PC-9 (cell line): ENCODE measurements around the gene COL23A1. TPM values are rescaled to one million over a fixed set of nuclear protein-coding genes. Genes with fewer than 3 reads are reported as not detected.

Source experiments
- BruUV-seq: library from RNA; stranded (reverse); fragments of 400-500 nt; replicated peaks from 2 replicates; lab custom pipeline; 2021; lab: Mats Ljungman, UMichigan
- CTCF ChIA-PET: fragments of 300-600 bp; sonication (Branson Sonifier 250); formaldehyde crosslinking; loops from one replicate; lab custom pipeline; 2022; ENCODE audit warnings: antibody characterized with exemption; lab: Charles Lee
- POLR2A ChIA-PET: fragments of 300-600 bp; sonication (Branson Sonifier 250); formaldehyde crosslinking; loops from one replicate; lab custom pipeline; 2022; ENCODE audit warnings: antibody characterized with exemption; ENCODE audit not compliant: unreplicated experiment; lab: Charles Lee
- DNase-seq, 2 experiments: peaks; one replicate each; pipeline versions ENCODE4 v3.0.0 to v3.0.0-alpha.2; 2015 to 2022; ENCODE audit warnings: mixed read lengths in 1 of 2
- H2AFZ ChIP-seq: fragments of 200-600 bp; sonication (generic); 2 replicates; pipeline ENCODE4 v1.8.1; 2017; ENCODE audit warnings: antibody characterized with exemption
- H3F3A ChIP-seq: fragments of 200-600 bp; sonication (generic); 2 replicates; pipeline ENCODE4 v1.8.1; 2017; ENCODE audit warnings: antibody characterized with exemption, mild to moderate bottlenecking, low read depth; ENCODE audit not compliant: insufficient read depth
- H3K27ac ChIP-seq: fragments of 200-600 bp; sonication (generic); 2 replicates; pipeline ENCODE4 v1.6.1; 2016; ENCODE audit warnings: mixed run types
- H3K27me3 ChIP-seq: fragments of 200-600 bp; sonication (generic); 2 replicates; pipeline ENCODE4 v1.6.1; 2016; ENCODE audit warnings: low read depth, mixed run types; ENCODE audit not compliant: insufficient read depth
- H3K36me3 ChIP-seq: fragments of 200-600 bp; sonication (generic); 2 replicates; pipeline ENCODE4 v1.6.1; 2016; ENCODE audit warnings: low read depth, mixed run types
- H3K4me1 ChIP-seq: fragments of 200-600 bp; sonication (generic); replicated peaks from 2 replicates; pipeline ENCODE4 v1.6.1; 2016; ENCODE audit warnings: mixed run types; ENCODE audit not compliant: insufficient read depth
- H3K4me2 ChIP-seq: fragments of 200-600 bp; sonication (generic); 2 replicates; pipeline ENCODE4 v1.6.1; 2017; ENCODE audit warnings: mixed run types
- H3K4me3 ChIP-seq: fragments of 200-600 bp; sonication (generic); 2 replicates; pipeline ENCODE4 v1.6.1; 2016; ENCODE audit warnings: mixed run types
- H3K79me2 ChIP-seq: fragments of 200-600 bp; sonication (generic); 2 replicates; pipeline ENCODE4 v1.6.1; 2017; ENCODE audit warnings: low read depth, mixed run types
- H3K9me2 ChIP-seq: fragments of 200-600 bp; sonication (generic); 2 replicates; pipeline ENCODE4 v1.8.1; 2017; ENCODE audit warnings: mild to moderate bottlenecking; ENCODE audit not compliant: insufficient read depth
- H3K9me3 ChIP-seq: fragments of 200-600 bp; sonication (generic); 2 replicates; pipeline ENCODE4 v1.8.1; 2016; ENCODE audit warnings: low read depth; ENCODE audit not compliant: insufficient read depth
- H4K20me1 ChIP-seq: fragments of 200-600 bp; sonication (generic); 2 replicates; pipeline ENCODE4 v1.8.1; 2017; ENCODE audit not compliant: insufficient read depth
- EZH2 ChIP-seq: fragments of 200-600 bp; sonication (generic); IDR thresholded peaks from 2 replicates; pipeline ENCODE4 v1.8.0; 2017; ENCODE audit warnings: antibody characterized with exemption, low read depth
- intact Hi-C: fragments of 100-400 bp; cut with micrococcal nuclease; formaldehyde crosslinking; loops from one replicate; pipeline ENCODE4 v1.10.0; 2022; ENCODE audit not compliant: unreplicated experiment
- total RNA-seq: library from RNA; stranded (reverse); gene quantifications from 2 replicates; pipeline ENCODE4 v1.2.3, GENCODE V29; 2021
- TF ChIP-seq, protein P1 (sequence below): fragments of 200-600 bp; sonication (generic); conservative IDR thresholded peaks from 2 replicates; pipeline ENCODE4 v1.6.1; 2017; ENCODE audit warnings: mixed run types, antibody characterized with exemption, mild to moderate bottlenecking, moderate library complexity

Gene COL23A1
- total RNA-seq, 1 experiment from 2014 or later = not detected

DNA sequence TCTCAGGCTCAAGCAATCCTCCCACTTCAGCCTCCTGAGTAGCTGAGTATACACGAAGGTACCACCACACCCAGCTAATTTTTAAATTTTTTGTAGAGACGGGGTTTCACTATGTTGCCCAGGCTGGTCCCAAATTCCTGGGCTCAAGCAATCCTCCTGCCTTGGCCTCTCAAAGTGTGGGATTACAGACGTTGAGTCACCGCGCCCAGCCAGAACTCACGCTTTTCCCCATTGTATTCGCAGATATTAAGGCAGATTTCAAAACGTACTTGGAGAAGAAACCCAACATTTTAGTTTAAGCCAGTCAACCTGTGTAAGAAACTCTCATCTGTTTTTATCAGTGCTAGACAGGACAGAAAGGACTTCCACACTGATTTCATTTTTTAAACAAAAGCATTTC, 26.6 kb downstream of the COL23A1 start:
- ChIA-PET POLR2A (no interaction called here), CTCF (interaction anchor here (0.5 kb wide), 1 partner anchor 210 kb away, joined by 3 read pairs; no protein-coding TSS in a partner anchor)
- intact Hi-C loops = no loop called here
- no peaks in the 10 kb centered on the region for H3K9me3 ChIP-seq
- H3K4me2 ChIP-seq = no peak overlapping the region
- no peaks in the 10 kb centered on the region for H3K79me2 ChIP-seq
- no peak for TF ChIP-seq EZH2
- TF ChIP-seq, protein P1, sequence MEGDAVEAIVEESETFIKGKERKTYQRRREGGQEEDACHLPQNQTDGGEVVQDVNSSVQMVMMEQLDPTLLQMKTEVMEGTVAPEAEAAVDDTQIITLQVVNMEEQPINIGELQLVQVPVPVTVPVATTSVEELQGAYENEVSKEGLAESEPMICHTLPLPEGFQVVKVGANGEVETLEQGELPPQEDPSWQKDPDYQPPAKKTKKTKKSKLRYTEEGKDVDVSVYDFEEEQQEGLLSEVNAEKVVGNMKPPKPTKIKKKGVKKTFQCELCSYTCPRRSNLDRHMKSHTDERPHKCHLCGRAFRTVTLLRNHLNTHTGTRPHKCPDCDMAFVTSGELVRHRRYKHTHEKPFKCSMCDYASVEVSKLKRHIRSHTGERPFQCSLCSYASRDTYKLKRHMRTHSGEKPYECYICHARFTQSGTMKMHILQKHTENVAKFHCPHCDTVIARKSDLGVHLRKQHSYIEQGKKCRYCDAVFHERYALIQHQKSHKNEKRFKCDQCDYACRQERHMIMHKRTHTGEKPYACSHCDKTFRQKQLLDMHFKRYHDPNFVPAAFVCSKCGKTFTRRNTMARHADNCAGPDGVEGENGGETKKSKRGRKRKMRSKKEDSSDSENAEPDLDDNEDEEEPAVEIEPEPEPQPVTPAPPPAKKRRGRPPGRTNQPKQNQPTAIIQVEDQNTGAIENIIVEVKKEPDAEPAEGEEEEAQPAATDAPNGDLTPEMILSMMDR = no peak
- no peaks in the 10 kb centered on the region for H3K36me3 ChIP-seq
- H3F3A ChIP-seq = no peaks in the 10 kb centered on the region
- no peak overlapping the region for H3K27ac ChIP-seq
- peaks cover 88% of the 10 kb centered on the region for H3K27me3 ChIP-seq
- H2AFZ ChIP-seq = no peak overlapping the region
- DNase-seq = no peak
- no peak overlapping the region for H3K4me3 ChIP-seq
- no peaks in the 10 kb centered on the region for H3K4me1 ChIP-seq
- no peaks in the 10 kb centered on the region for H4K20me1 ChIP-seq
- BruUV-seq = no TSS peak
- H3K9me2 ChIP-seq = no peaks in the 10 kb centered on the region

DNA sequence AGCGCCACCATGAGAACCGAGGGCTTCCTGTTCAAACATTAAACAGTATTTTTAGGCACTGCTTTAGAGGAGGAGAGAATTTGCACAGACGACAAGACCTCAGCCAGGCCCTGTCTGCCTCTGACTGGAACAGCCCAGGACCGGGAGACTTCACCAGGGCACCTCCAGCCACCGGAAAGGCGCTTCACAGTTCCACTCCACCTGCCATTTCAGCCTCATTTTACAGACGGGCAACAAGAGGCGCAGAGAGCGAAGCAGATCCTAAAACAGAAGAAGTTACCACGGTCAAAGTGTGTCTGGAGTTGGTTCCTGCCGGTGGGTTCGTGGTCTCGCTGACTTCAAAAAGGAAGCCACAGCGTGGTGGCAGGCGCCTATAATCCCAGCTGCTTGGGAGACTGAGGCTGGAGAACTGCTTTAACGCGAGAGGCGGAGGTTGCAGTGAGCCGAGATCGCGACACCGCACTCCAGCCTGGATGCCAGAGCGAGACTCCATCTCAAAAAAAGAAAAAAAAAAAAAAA, 28.4 kb downstream of the COL23A1 start:
- no peak overlapping the region for H2AFZ ChIP-seq
- H3K27me3 ChIP-seq = peaks cover 88% of the 10 kb centered on the region
- no peak for DNase-seq
- H3K4me1 ChIP-seq = no peaks in the 10 kb centered on the region
- H3K27ac ChIP-seq = no peak overlapping the region
- no peak overlapping the region for H3K4me2 ChIP-seq
- no peaks in the 10 kb centered on the region for H3F3A ChIP-seq
- H3K79me2 ChIP-seq = no peaks in the 10 kb centered on the region
- no peaks in the 10 kb centered on the region for H3K9me3 ChIP-seq
- ChIA-PET POLR2A (no interaction called here), CTCF (no interaction called here)
- BruUV-seq = no TSS peak
- TF ChIP-seq EZH2 = no peak
- TF ChIP-seq, protein P1 = no peak
- intact Hi-C loops = no loop called here
- H3K36me3 ChIP-seq = no peaks in the 10 kb centered on the region
- no peaks in the 10 kb centered on the region for H3K9me2 ChIP-seq
- H3K4me3 ChIP-seq = no peak overlapping the region
- no peaks in the 10 kb centered on the region for H4K20me1 ChIP-seq

DNA sequence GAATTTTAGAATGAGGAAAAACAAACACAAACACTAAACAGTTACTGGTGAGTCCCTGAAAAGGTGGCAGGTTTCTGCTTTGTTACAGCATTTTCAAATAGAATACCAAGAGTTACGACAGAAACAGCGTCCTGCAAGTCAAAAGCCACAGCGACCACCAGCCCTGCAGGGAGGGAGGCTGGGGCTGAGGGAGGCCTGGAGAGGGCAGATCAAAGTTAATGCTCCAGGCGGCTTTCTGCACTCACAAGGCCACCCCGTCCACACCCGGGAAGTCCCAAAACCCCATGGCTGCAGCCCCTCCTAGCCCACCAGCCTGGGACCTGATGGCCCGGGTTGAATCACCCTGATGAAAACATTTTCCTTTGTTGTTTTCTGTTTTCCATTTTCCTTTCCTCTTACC, 29.3 kb downstream of the COL23A1 start:
- intact Hi-C loops = no loop called here
- BruUV-seq = no TSS peak
- CTCF ChIA-PET = no interaction called here

More for the DNA sequence above, 29.3 kb downstream of the COL23A1 start:
- Histone ChIP-seq H3K4me3 (no peak overlapping the region), H3K9me2 (no peaks in the 10 kb centered on the region), H3K4me1 (no peaks in the 10 kb centered on the region), H3K9me3 (no peaks in the 10 kb centered on the region), H2AFZ (no peak overlapping the region), H3F3A (no peaks in the 10 kb centered on the region), H4K20me1 (no peaks in the 10 kb centered on the region), H3K27me3 (peaks cover 86% of the 10 kb centered on the region), H3K27ac (no peak overlapping the region), H3K4me2 (no peak overlapping the region), H3K36me3 (no peaks in the 10 kb centered on the region), H3K79me2 (no peaks in the 10 kb centered on the region)
- POLR2A ChIA-PET = no interaction called here
- no peak for TF ChIP-seq EZH2
- TF ChIP-seq, protein P1 = no peak
- DNase-seq = no peak
